Sigmoid colon (tissue), 7 donors: ENCODE data around the gene ARID5B. TPM values are rescaled to one million over a fixed set of nuclear protein-coding genes. Genes with fewer than 3 reads are reported as not detected.

Experiments
- DNase-seq: peaks from one replicate; pipeline ENCODE4 v3.0.0-alpha.2; 2019
- H3K27ac ChIP-seq, 4 donors: fragments of 200-600 bp; sonication (generic); one replicate each; pipeline ENCODE4 v1.5.1; 2016 to 2019; ENCODE audit warnings: mild to moderate bottlenecking in 1 of 4
- H3K27me3 ChIP-seq, 3 donors: fragments of 200-600 bp; sonication (generic); one replicate each; pipeline ENCODE4 v1.5.1; 2019; ENCODE audit warnings: mild to moderate bottlenecking in 1 of 3
- H3K36me3 ChIP-seq, 4 donors: fragments of 200-600 bp; sonication (generic); one replicate each; pipeline ENCODE4 v1.5.1; 2016 to 2019
- H3K4me1 ChIP-seq, 4 donors: fragments of 200-600 bp; sonication (generic); one replicate each; pipeline ENCODE4 v1.5.1; 2017 to 2019
- H3K4me3 ChIP-seq, 4 donors: fragments of 200-600 bp; sonication (generic); one replicate each; pipeline ENCODE4 v1.5.1; 2017 to 2019; ENCODE audit warnings: mild to moderate bottlenecking in 2 of 4, moderate library complexity in 1 of 4
- H3K9me3 ChIP-seq, 4 donors: fragments of 200-600 bp in 3 of 4; sonication (generic) in 3 of 4; one replicate each; pipeline versions ENCODE4 v1.5.1 to v1.6.1; 2013 to 2019
- EP300 ChIP-seq, 4 donors: sonication (generic); formaldehyde crosslinking; IDR thresholded peaks; one replicate each; pipeline ENCODE4 v1.6.1; 2017; ENCODE audit warnings: antibody characterized with exemption in 4 of 4
- POLR2A ChIP-seq, 2 donors: fragments of 450-650 bp; IDR thresholded peaks; one replicate each; pipeline ENCODE4 v1.6.1; 2016; ENCODE audit warnings: antibody characterized with exemption in 2 of 2, mild to moderate bottlenecking in 2 of 2, moderate library complexity in 2 of 2
- POLR2AphosphoS5 ChIP-seq, 4 donors: sonication (generic); formaldehyde crosslinking; IDR thresholded peaks; one replicate each; pipeline ENCODE4 v1.6.1; 2017; ENCODE audit warnings: antibody characterized with exemption in 4 of 4
- WGBS, 2 donors: extraction: QIAGEN DNeasy Blood & Tissue Kit; methylation state at CpG; one replicate each; pipeline ENCODE4 v1.1.7; 2013; 5-methylcytosine and 5-hydroxymethylcytosine counted together
- intact Hi-C: fragments of 100-400 bp; cut with DNase I; formaldehyde crosslinking; loops from one replicate; pipeline ENCODE4 v1.15.1; 2023
- polyA plus RNA-seq, 3 donors: library from polyadenylated mRNA; stranded (reverse); fragments of 200-250 nt; gene quantifications; one replicate each; pipeline ENCODE4 v1.2.3, GENCODE V29; 2013
- total RNA-seq, 4 donors: library from RNA; depleted of rRNA; stranded (reverse); fragments of >200 nt; gene quantifications; one replicate each; pipeline ENCODE4 v1.1.0, GENCODE V29; 2016
- TF ChIP-seq, protein P1 (sequence below), 4 experiments: fragments of 450-650 bp in 3 of 4; fragments of 200-600 bp in 1 of 4; IDR thresholded peaks; one replicate each; pipeline ENCODE4 v1.5.1; 2016 to 2019; ENCODE audit warnings: antibody characterized with exemption in 4 of 4, mild to moderate bottlenecking in 3 of 4, moderate library complexity in 2 of 4
- donor health status: healthy with polysubstance abuse.
- donor health status: Bipolar disorder and iron deficiency.
- donor health status: healthy.

ARID5B gene
- total and polyA plus RNA-seq, 7 donors = 2.3 to 109 (median 29.6) TPM

GRCh38 chr10:61877887-61878739, 23.4 kb upstream of the ARID5B start:
- H3K27ac ChIP-seq = no peak overlapping the region
- H3K4me3 ChIP-seq = no peak overlapping the region
- intact Hi-C loops = no loop called here
- H3K4me1 ChIP-seq = no peaks in the 10 kb centered on the region
- no peak for DNase-seq
- 80 to 91% methylated on average over 11 of the region's 11 CpGs for WGBS, 2 donors
- no peaks in the 10 kb centered on the region for H3K27me3 ChIP-seq
- no peaks in the 10 kb centered on the region for H3K9me3 ChIP-seq
- no peak for TF ChIP-seq EP300 (IDR thresholded peaks at IDR 0.05)
- TF ChIP-seq POLR2AphosphoS5 (IDR thresholded peaks at IDR 0.05) = no peak
- TF ChIP-seq POLR2A (IDR thresholded peaks at IDR 0.05) = no peak
- TF ChIP-seq, protein P1, sequence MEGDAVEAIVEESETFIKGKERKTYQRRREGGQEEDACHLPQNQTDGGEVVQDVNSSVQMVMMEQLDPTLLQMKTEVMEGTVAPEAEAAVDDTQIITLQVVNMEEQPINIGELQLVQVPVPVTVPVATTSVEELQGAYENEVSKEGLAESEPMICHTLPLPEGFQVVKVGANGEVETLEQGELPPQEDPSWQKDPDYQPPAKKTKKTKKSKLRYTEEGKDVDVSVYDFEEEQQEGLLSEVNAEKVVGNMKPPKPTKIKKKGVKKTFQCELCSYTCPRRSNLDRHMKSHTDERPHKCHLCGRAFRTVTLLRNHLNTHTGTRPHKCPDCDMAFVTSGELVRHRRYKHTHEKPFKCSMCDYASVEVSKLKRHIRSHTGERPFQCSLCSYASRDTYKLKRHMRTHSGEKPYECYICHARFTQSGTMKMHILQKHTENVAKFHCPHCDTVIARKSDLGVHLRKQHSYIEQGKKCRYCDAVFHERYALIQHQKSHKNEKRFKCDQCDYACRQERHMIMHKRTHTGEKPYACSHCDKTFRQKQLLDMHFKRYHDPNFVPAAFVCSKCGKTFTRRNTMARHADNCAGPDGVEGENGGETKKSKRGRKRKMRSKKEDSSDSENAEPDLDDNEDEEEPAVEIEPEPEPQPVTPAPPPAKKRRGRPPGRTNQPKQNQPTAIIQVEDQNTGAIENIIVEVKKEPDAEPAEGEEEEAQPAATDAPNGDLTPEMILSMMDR (IDR thresholded peaks at IDR 0.05) = no peak
- no peaks in the 10 kb centered on the region for H3K36me3 ChIP-seq

DNA sequence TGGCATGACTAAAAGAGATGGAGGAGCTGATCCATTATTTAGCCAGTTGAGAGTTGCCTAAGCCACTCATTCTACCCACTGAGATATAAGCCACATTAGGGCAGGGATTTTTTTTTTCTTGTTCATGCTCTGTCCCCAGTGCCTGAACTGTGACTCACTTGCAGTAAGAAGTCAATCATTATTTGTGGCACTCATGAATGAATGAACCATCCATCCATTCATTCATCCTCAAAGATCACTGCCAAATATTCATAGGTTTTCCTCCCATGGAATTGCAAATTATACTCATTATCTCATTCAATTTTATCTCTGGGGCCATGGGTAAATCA, 22.8 kb upstream of the ARID5B start:
- Histone ChIP-seq H3K36me3 (no peaks in the 10 kb centered on the region), H3K27me3 (no peaks in the 10 kb centered on the region), H3K4me1 (no peaks in the 10 kb centered on the region), H3K4me3 (no peak overlapping the region), H3K27ac (no peak overlapping the region), H3K9me3 (no peaks in the 10 kb centered on the region)
- intact Hi-C loops = no loop called here
- no peak for TF ChIP-seq EP300 (IDR thresholded peaks at IDR 0.05)
- no peak for TF ChIP-seq POLR2A (IDR thresholded peaks at IDR 0.05)
- TF ChIP-seq, protein P1 (IDR thresholded peaks at IDR 0.05) = no peak
- no peak for DNase-seq

GRCh38 chr10:61882621-61883370, 18.7 kb upstream of the ARID5B start:
- no peak overlapping the region for H3K27ac ChIP-seq
- intact Hi-C loops = no loop called here
- no peak overlapping the region for H3K4me3 ChIP-seq
- no peak for DNase-seq
- H3K27me3 ChIP-seq = no peaks in the 10 kb centered on the region
- H3K36me3 ChIP-seq = no peaks in the 10 kb centered on the region
- H3K9me3 ChIP-seq = no peaks in the 10 kb centered on the region
- WGBS, 2 donors = 80 to 88% methylated on average over 6 of the region's 6 CpGs
- TF ChIP-seq, protein P1 (IDR thresholded peaks at IDR 0.05) = no peak
- no peak for TF ChIP-seq POLR2AphosphoS5 (IDR thresholded peaks at IDR 0.05)
- TF ChIP-seq POLR2A (IDR thresholded peaks at IDR 0.05) = no peak
- no peak for TF ChIP-seq EP300 (IDR thresholded peaks at IDR 0.05)
- no peaks in the 10 kb centered on the region for H3K4me1 ChIP-seq

DNA sequence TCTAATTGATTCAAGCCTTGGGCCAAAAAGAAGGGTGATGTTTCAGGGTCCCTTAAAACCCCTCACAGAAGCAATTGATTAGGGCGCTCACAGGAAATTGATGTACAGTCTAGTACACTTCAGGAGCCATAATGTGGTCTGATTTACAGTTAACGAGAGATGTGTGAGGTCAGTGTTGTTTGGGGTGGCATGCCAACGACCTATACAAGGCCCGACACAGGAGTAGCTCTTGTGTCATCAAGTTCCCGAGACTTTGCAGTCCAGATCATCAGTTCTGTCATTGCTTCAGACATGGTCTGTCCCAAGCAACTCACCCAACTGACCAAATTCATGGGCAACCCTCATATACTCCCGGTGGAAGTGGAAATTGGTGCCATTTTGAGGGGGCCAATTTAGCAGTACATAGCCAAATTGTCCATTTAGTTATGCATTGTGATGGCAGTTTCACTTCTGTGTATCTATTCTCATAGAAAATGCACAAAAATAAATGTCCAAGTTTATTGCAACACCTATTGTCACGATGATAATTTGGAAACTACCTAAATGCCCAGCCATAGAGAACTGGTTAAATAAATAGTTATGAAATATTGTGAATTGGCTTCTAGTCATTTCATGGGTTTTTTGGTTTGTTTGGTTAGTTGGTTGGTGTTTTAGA, 18.0 kb upstream of the ARID5B start:
- no peaks in the 10 kb centered on the region for H3K27me3 ChIP-seq
- no peak overlapping the region for H3K27ac ChIP-seq
- TF ChIP-seq POLR2A (IDR thresholded peaks at IDR 0.05) (no peak), POLR2AphosphoS5 (IDR thresholded peaks at IDR 0.05) (no peak)
- intact Hi-C loops = no loop called here
- H3K4me1 ChIP-seq = no peaks in the 10 kb centered on the region
- DNase-seq = no peak
- WGBS, 2 donors = 89 to 95% methylated on average over 7 of the region's 7 CpGs
- no peaks in the 10 kb centered on the region for H3K36me3 ChIP-seq
- H3K9me3 ChIP-seq = no peaks in the 10 kb centered on the region
- no peak overlapping the region for H3K4me3 ChIP-seq

DNA sequence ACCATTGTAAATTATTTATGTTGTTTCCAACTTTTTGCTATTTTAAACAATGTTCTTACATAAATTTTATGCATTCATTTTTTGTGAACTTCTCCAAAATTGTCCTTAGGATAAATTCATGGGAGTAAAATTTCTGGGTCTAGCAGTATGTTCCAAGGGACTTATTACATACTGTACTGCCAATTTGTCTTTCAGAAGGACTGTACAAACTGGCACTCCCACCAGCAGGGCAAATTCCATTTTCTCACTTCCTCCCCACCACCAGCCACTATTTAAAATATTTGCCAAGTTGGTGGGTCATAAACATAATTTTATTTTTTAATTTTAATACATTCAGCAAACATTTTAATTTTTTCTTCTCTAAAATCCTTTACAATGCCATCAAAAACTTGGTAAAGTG, 13.7 kb upstream of the ARID5B start:
- no peak overlapping the region for H3K4me3 ChIP-seq
- no peak overlapping the region for H3K27ac ChIP-seq
- no peaks in the 10 kb centered on the region for H3K36me3 ChIP-seq
- no peak for DNase-seq
- intact Hi-C loops = no loop called here
- TF ChIP-seq POLR2AphosphoS5 (IDR thresholded peaks at IDR 0.05) = no peak
- no peak for TF ChIP-seq EP300 (IDR thresholded peaks at IDR 0.05)
- no peak for TF ChIP-seq POLR2A (IDR thresholded peaks at IDR 0.05)
- TF ChIP-seq, protein P1 (IDR thresholded peaks at IDR 0.05) = no peak
- peaks cover 0 to 5% (median 2%) of the 10 kb centered on the region in 4 donors for H3K4me1 ChIP-seq
- no peaks in the 10 kb centered on the region for H3K9me3 ChIP-seq
- H3K27me3 ChIP-seq = no peaks in the 10 kb centered on the region
